HepG2 (cell line): Measurements from ENCODE around the gene TBC1D12.

ENCODE experiments used
- CHD4 ChIP-seq: fragments of 200-600 bp; sonication (generic); IDR thresholded peaks from 2 replicates; pipeline ENCODE4 v1.7.0; 2017; ENCODE audit warnings: mild to moderate bottlenecking, low read length, borderline replicate concordance
- KDM1A ChIP-seq: IDR thresholded peaks from 2 replicates; pipeline ENCODE4 v1.6.1; 2016; ENCODE audit warnings: missing compliant biosample characterization
- ZNF138 ChIP-seq: sonication (generic); formaldehyde crosslinking; IDR thresholded peaks from 2 replicates; pipeline ENCODE4 v1.5.0; 2020; ENCODE audit warnings: mild to moderate bottlenecking, low read depth, missing genetic modification reagents
- ZNF263 ChIP-seq: sonication (generic); formaldehyde crosslinking; IDR thresholded peaks from 2 replicates; pipeline ENCODE4 v1.4.0; 2020; ENCODE audit warnings: missing genetic modification reagents
- TF ChIP-seq, protein P1 (sequence below): sonication (generic); formaldehyde crosslinking; IDR thresholded peaks from 2 replicates; pipeline ENCODE4 v1.5.0; 2020; ENCODE audit warnings: mild to moderate bottlenecking, missing genetic modification reagents, moderate library complexity
- TF ChIP-seq, protein P2 (sequence below): sonication (generic); formaldehyde crosslinking; IDR thresholded peaks from 2 replicates; pipeline ENCODE4 v1.8.1; 2023; ENCODE audit warnings: missing genetic modification reagents, inconsistent platforms, borderline replicate concordance

DNA sequence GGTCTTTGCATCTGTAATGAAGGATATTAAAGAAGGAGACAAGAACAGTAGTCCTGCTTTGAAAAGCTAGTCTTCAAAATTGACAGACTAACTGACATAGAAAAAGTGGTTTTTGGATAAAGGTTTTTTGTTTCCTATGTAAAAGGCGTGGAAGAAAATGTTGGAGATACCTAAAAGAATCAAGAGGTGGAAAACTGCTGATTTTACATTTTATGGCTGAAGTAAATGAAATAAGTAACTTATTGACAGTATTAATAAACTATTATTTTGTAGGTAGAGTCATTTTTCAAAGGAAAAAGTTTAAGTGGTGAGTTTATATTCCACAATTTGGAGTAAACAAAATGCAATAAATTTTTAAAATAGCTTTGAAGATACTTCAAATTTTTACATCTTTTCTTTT, 130.7 kb downstream of the TBC1D12 start:
- TF ChIP-seq KDM1A (no peak), ZNF263 (no peak), CHD4 (no peak), ZNF138 (CRISPR knock-in tag) (no peak)
- TF ChIP-seq, protein P1, sequence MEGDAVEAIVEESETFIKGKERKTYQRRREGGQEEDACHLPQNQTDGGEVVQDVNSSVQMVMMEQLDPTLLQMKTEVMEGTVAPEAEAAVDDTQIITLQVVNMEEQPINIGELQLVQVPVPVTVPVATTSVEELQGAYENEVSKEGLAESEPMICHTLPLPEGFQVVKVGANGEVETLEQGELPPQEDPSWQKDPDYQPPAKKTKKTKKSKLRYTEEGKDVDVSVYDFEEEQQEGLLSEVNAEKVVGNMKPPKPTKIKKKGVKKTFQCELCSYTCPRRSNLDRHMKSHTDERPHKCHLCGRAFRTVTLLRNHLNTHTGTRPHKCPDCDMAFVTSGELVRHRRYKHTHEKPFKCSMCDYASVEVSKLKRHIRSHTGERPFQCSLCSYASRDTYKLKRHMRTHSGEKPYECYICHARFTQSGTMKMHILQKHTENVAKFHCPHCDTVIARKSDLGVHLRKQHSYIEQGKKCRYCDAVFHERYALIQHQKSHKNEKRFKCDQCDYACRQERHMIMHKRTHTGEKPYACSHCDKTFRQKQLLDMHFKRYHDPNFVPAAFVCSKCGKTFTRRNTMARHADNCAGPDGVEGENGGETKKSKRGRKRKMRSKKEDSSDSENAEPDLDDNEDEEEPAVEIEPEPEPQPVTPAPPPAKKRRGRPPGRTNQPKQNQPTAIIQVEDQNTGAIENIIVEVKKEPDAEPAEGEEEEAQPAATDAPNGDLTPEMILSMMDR (CRISPR knock-in tag), result no peak
- TF ChIP-seq, protein P2, sequence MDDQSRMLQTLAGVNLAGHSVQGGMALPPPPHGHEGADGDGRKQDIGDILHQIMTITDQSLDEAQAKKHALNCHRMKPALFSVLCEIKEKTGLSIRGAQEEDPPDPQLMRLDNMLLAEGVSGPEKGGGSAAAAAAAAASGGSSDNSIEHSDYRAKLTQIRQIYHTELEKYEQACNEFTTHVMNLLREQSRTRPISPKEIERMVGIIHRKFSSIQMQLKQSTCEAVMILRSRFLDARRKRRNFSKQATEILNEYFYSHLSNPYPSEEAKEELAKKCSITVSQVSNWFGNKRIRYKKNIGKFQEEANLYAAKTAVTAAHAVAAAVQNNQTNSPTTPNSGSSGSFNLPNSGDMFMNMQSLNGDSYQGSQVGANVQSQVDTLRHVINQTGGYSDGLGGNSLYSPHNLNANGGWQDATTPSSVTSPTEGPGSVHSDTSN, result no peak
